CD14-positive monocyte (primary cell): ENCODE data around the gene CCR8. TPM values are rescaled to one million over a fixed set of nuclear protein-coding genes. Genes with fewer than 3 reads are reported as not detected.

Experiments
- DNase-seq, 3 donors: peaks; one replicate each; pipeline ENCODE4 v3.0.0-alpha.2; 2011 to 2022
- H2AFZ ChIP-seq: 2 replicates; pipeline ENCODE4 v1.6.0; 2012; ENCODE audit warnings: mild to moderate bottlenecking, low read depth, low read length, inconsistent platforms; ENCODE audit not compliant: insufficient read depth, poor library complexity, severe bottlenecking
- H3K27ac ChIP-seq, 2 donors: 1 replicate in 1 of 2; 2 replicates in 1 of 2; pipeline ENCODE4 v1.5.1; 2012 to 2013; ENCODE audit warnings: low read length in 2 of 2, control low read depth in 1 of 2, inconsistent platforms in 1 of 2, low read depth in 1 of 2, mild to moderate bottlenecking in 1 of 2
- H3K27me3 ChIP-seq, 2 donors: one replicate each; pipeline versions ENCODE4 v1.6.0 to v1.6.1; 2011 to 2013; ENCODE audit warnings: low read length in 2 of 2; ENCODE audit not compliant: control insufficient read depth in 2 of 2, insufficient read depth in 2 of 2
- H3K36me3 ChIP-seq, 2 donors: replicated peaks in 1 of 2; 1 replicate in 1 of 2; 2 replicates in 1 of 2; pipeline versions ENCODE4 v1.5.1 to v1.6.1; 2012 to 2013; ENCODE audit warnings: low read length in 2 of 2, control low read depth in 1 of 2, inconsistent platforms in 1 of 2, mild to moderate bottlenecking in 1 of 2; ENCODE audit not compliant: insufficient read depth in 2 of 2, control insufficient read depth in 1 of 2
- H3K4me1 ChIP-seq, 2 donors: 1 replicate in 1 of 2; 2 replicates in 1 of 2; pipeline versions ENCODE4 v1.5.1 to v1.6.1; 2012 to 2013; ENCODE audit warnings: low read length in 2 of 2, control low read depth in 1 of 2, inconsistent platforms in 1 of 2, mild to moderate bottlenecking in 1 of 2, moderate library complexity in 1 of 2; ENCODE audit not compliant: insufficient read depth in 2 of 2, control insufficient read depth in 1 of 2
- H3K4me2 ChIP-seq: replicated peaks from 2 replicates; pipeline ENCODE3; 2012; ENCODE audit warnings: low read length, moderate library complexity, mild to moderate bottlenecking; ENCODE audit not compliant: poor library complexity, severe bottlenecking; ENCODE audit errors: extremely low read depth
- H3K4me3 ChIP-seq, 3 experiments: fragments of 200-600 bp in 1 of 3; sonication (generic) in 1 of 3; replicated peaks in 1 of 3; 1 replicate in 2 of 3; 2 replicates in 1 of 3; pipeline ENCODE4 v1.5.1; 2011 to 2013; ENCODE audit warnings: low read length in 3 of 3, mild to moderate bottlenecking in 3 of 3, control low read depth in 2 of 3, low read depth in 2 of 3, inconsistent platforms in 1 of 3, moderate library complexity in 1 of 3
- H3K79me2 ChIP-seq: 2 replicates; pipeline ENCODE4 v1.6.0; 2012; ENCODE audit warnings: mild to moderate bottlenecking, control low read depth, inconsistent platforms, low read length, moderate library complexity; ENCODE audit not compliant: insufficient read depth
- H3K9ac ChIP-seq: 2 replicates; pipeline ENCODE4 v1.6.0; 2017; ENCODE audit warnings: low read length, mild to moderate bottlenecking; ENCODE audit not compliant: insufficient read depth, poor library complexity, severe bottlenecking
- H3K9me3 ChIP-seq, 2 donors: replicated peaks in 1 of 2; 1 replicate in 1 of 2; 2 replicates in 1 of 2; pipeline versions ENCODE4 v1.5.1 to v1.6.1; 2012 to 2013; ENCODE audit warnings: low read length in 2 of 2, control low read depth in 1 of 2; ENCODE audit not compliant: control insufficient read depth in 1 of 2, insufficient read depth in 1 of 2
- H4K20me1 ChIP-seq: 2 replicates; pipeline ENCODE4 v1.6.0; 2012; ENCODE audit warnings: mild to moderate bottlenecking, low read length, control low read depth, moderate library complexity; ENCODE audit not compliant: insufficient read depth
- H3K27ac Mint-ChIP-seq, 7 donors: one replicate each; pipeline ENCODE4 v1.8.0; 2020; ENCODE audit warnings: mild to moderate bottlenecking in 7 of 7, mixed read lengths in 7 of 7, moderate library complexity in 6 of 7, inconsistent platforms in 2 of 7
- H3K27me3 Mint-ChIP-seq, 3 donors: one replicate each; pipeline ENCODE4 v1.8.0; 2021 to 2022; ENCODE audit warnings: low read depth in 3 of 3, mild to moderate bottlenecking in 3 of 3, mixed read lengths in 3 of 3, moderate library complexity in 3 of 3, inconsistent platforms in 1 of 3
- H3K36me3 Mint-ChIP-seq, 2 donors: one replicate each; pipeline ENCODE4 v1.8.0; 2020; ENCODE audit warnings: mixed read lengths in 2 of 2, inconsistent platforms in 1 of 2, mild to moderate bottlenecking in 1 of 2
- H3K4me1 Mint-ChIP-seq: one replicate; pipeline ENCODE4 v1.8.0; 2020; ENCODE audit warnings: mild to moderate bottlenecking, mixed read lengths
- H3K4me3 Mint-ChIP-seq, 2 donors: one replicate each; pipeline ENCODE4 v1.8.0; 2020; ENCODE audit warnings: mild to moderate bottlenecking in 2 of 2, mixed read lengths in 2 of 2, moderate library complexity in 1 of 2
- H3K9me3 Mint-ChIP-seq, 7 donors: one replicate each; pipeline ENCODE4 v1.8.0; 2020 to 2022; ENCODE audit warnings: mixed read lengths in 7 of 7, mild to moderate bottlenecking in 6 of 7, moderate library complexity in 6 of 7, inconsistent platforms in 2 of 7
- WGBS: methylation state at CpG from one replicate; pipeline ENCODE4 v1.1.5; 2013; ENCODE audit warnings: missing lambda C conversion rate; ENCODE audit not compliant: insufficient coverage; 5-methylcytosine and 5-hydroxymethylcytosine counted together
- intact Hi-C, 2 donors: fragments of 100-400 bp; cut with micrococcal nuclease; formaldehyde crosslinking; loops; one replicate each; pipeline versions ENCODE4 v1.15.0 to v1.15.1; 2023
- polyA plus RNA-seq, 3 donors: library from polyadenylated mRNA; depleted of rRNA in 1 of 3; unstranded in 2 of 3; stranded (reverse) in 1 of 3; fragments of 300-500 nt in 2 of 3; fragments of >200 nt in 1 of 3; fragmentation: Illumina TruSeq in 2 of 3; gene quantifications; 1 replicate in 2 of 3; 2 replicates in 1 of 3; pipeline ENCODE4 v1.2.3, GENCODE V29; 2012 to 2021
- TF ChIP-seq, protein P1 (sequence below): fragments of 200-600 bp; IDR thresholded peaks from one replicate; pipeline ENCODE4 v1.8.0; 2022; ENCODE audit warnings: antibody characterized with exemption, mild to moderate bottlenecking

CCR8 gene
- polyA plus RNA-seq, 3 donors = not detected

- Histone ChIP-seq H3K9ac (no peak overlapping the region), H3K9me3 (peaks cover 0 to 2% of the 10 kb centered on the region in 2 donors), H3K4me2 (no peak overlapping the region), H3K27ac (no peak overlapping the region), H2AFZ (no peak overlapping the region), H3K79me2 (no peaks in the 10 kb centered on the region), H3K4me1 (peaks cover 0 to 2% of the 10 kb centered on the region in 2 donors), H4K20me1 (no peaks in the 10 kb centered on the region), H3K4me3 (no peak overlapping the region), H3K27me3 (no peaks in the 10 kb centered on the region), H3K36me3 (no peaks in the 10 kb centered on the region)
- Mint-ChIP-seq H3K27me3 (peaks cover 0 to 1% (median 1%) of the 10 kb centered on the region in 3 donors), H3K27ac (no peak overlapping the region), H3K36me3 (no peaks in the 10 kb centered on the region), H3K4me1 (peaks cover 8% of the 10 kb centered on the region), H3K4me3 (no peak overlapping the region), H3K9me3 (peaks cover 0 to 4% (median 1%) of the 10 kb centered on the region in 7 donors)
- 100% methylated on average over 2 of the region's 4 CpGs for WGBS
- TF ChIP-seq, protein P1, sequence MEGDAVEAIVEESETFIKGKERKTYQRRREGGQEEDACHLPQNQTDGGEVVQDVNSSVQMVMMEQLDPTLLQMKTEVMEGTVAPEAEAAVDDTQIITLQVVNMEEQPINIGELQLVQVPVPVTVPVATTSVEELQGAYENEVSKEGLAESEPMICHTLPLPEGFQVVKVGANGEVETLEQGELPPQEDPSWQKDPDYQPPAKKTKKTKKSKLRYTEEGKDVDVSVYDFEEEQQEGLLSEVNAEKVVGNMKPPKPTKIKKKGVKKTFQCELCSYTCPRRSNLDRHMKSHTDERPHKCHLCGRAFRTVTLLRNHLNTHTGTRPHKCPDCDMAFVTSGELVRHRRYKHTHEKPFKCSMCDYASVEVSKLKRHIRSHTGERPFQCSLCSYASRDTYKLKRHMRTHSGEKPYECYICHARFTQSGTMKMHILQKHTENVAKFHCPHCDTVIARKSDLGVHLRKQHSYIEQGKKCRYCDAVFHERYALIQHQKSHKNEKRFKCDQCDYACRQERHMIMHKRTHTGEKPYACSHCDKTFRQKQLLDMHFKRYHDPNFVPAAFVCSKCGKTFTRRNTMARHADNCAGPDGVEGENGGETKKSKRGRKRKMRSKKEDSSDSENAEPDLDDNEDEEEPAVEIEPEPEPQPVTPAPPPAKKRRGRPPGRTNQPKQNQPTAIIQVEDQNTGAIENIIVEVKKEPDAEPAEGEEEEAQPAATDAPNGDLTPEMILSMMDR = no peak
- DNase-seq = no peak
- intact Hi-C loops = loop anchor here in 1 of 2 donors (1.0 to 5.0 kb wide), 2 partner anchors 86 to 104 kb away; no protein-coding TSS in a partner anchor
Observed at GRCh38 chr3:39292961-39293360, 36.5 kb upstream of the CCR8 start.

- intact Hi-C loops = loop anchor here in 1 of 2 donors (5.0 kb wide), 1 partner anchor 87 kb away; no protein-coding TSS in a partner anchor
- Mint-ChIP-seq H3K27ac (no peak overlapping the region), H3K36me3 (no peaks in the 10 kb centered on the region), H3K4me1 (peaks cover 2% of the 10 kb centered on the region), H3K4me3 (no peak overlapping the region), H3K27me3 (peaks cover 3 to 7% (median 3%) of the 10 kb centered on the region in 3 donors), H3K9me3 (peaks cover 13 to 20% (median 17%) of the 10 kb centered on the region in 7 donors)
- no peaks in the 10 kb centered on the region for H3K4me1 ChIP-seq
- H3K36me3 ChIP-seq = no peaks in the 10 kb centered on the region
- H3K4me3 ChIP-seq = no peak overlapping the region
- H3K79me2 ChIP-seq = no peaks in the 10 kb centered on the region
- no peak overlapping the region for H2AFZ ChIP-seq
- H3K27ac ChIP-seq = no peak overlapping the region
- no peak for DNase-seq
- H3K27me3 ChIP-seq = no peaks in the 10 kb centered on the region
- H3K4me2 ChIP-seq = no peak overlapping the region
- 100% methylated on average over 5 of the region's 10 CpGs for WGBS
- TF ChIP-seq, protein P1 = no peak
- H3K9ac ChIP-seq = no peak overlapping the region
- H3K9me3 ChIP-seq = peaks cover 11 to 16% of the 10 kb centered on the region in 2 donors
- H4K20me1 ChIP-seq = no peaks in the 10 kb centered on the region
Observed at GRCh38 chr3:39294446-39295183, 34.9 kb upstream of the CCR8 start.
